CD4-positive, alpha-beta T cell (primary cell): ENCODE results near the gene VASH2. TPM values are rescaled to one million over a fixed set of nuclear protein-coding genes. Genes with fewer than 3 reads are reported as not detected.

Experiments
- ATAC-seq: fragments of 200-7000 bp; cut with Tn5 transposase; one replicate; pipeline ENCODE4 v1.10.0; 2022; ENCODE audit warnings: mild to moderate bottlenecking; ENCODE audit not compliant: poor library complexity
- CTCF ChIA-PET: fragments of 350-600 bp; sonication (Branson Sonifier 250); formaldehyde crosslinking; loops from one replicate; lab custom pipeline; 2021; ENCODE audit warnings: antibody characterized with exemption, inconsistent platforms; lab: Charles Lee
- POLR2A ChIA-PET: fragments of 350-600 bp; sonication (Branson Sonifier 250); formaldehyde crosslinking; loops from one replicate; lab custom pipeline; 2021; ENCODE audit warnings: antibody characterized with exemption, inconsistent platforms; lab: Charles Lee
- DNase-seq, 14 experiments: peaks; one replicate each; pipeline ENCODE4 v3.0.0-alpha.2; 2013 to 2020; ENCODE audit warnings: mixed read lengths in 2 of 14
- H3K27ac ChIP-seq, 2 donors: one replicate each; pipeline versions ENCODE4 v1.5.1 to v1.7.0; 2013; ENCODE audit warnings: low read length in 2 of 2, low read depth in 1 of 2, mild to moderate bottlenecking in 1 of 2
- H3K27me3 ChIP-seq, 2 experiments: 1 replicate in 1 of 2; 2 replicates in 1 of 2; pipeline versions ENCODE4 v1.6.1 to v1.7.0; 2013; ENCODE audit warnings: low read length in 2 of 2, control low read depth in 1 of 2, mild to moderate bottlenecking in 1 of 2, moderate library complexity in 1 of 2; ENCODE audit not compliant: insufficient read depth in 2 of 2, control insufficient read depth in 1 of 2
- H3K36me3 ChIP-seq: one replicate; pipeline ENCODE4 v1.6.1; 2013; ENCODE audit warnings: low read length, control low read depth; ENCODE audit not compliant: insufficient read depth
- H3K4me1 ChIP-seq: one replicate; pipeline ENCODE4 v1.6.1; 2013; ENCODE audit warnings: low read length, control low read depth; ENCODE audit not compliant: insufficient read depth
- H3K4me3 ChIP-seq: one replicate; pipeline ENCODE4 v1.5.1; 2013; ENCODE audit warnings: mild to moderate bottlenecking, low read length, moderate library complexity
- H3K9me3 ChIP-seq, 2 experiments: 1 replicate in 1 of 2; 2 replicates in 1 of 2; pipeline versions ENCODE4 v1.6.1 to v1.7.0; 2013; ENCODE audit warnings: low read length in 2 of 2, mild to moderate bottlenecking in 2 of 2, control low read depth in 1 of 2, moderate library complexity in 1 of 2; ENCODE audit not compliant: control insufficient read depth in 1 of 2, insufficient read depth in 1 of 2
- H3K27ac Mint-ChIP-seq: one replicate; pipeline ENCODE4 v1.8.0; 2020; ENCODE audit warnings: mixed read lengths
- H3K27me3 Mint-ChIP-seq: one replicate; pipeline ENCODE4 v1.8.0; 2021; ENCODE audit warnings: mixed read lengths
- H3K36me3 Mint-ChIP-seq: one replicate; pipeline ENCODE4 v1.8.0; 2021; ENCODE audit warnings: low read depth, mixed read lengths
- H3K4me1 Mint-ChIP-seq: one replicate; pipeline ENCODE4 v1.8.0; 2021; ENCODE audit warnings: low read depth, mixed read lengths
- H3K4me3 Mint-ChIP-seq: one replicate; pipeline ENCODE4 v1.8.0; 2020; ENCODE audit warnings: mild to moderate bottlenecking, mixed read lengths
- H3K9me3 Mint-ChIP-seq: one replicate; pipeline ENCODE4 v1.8.0; 2020; ENCODE audit warnings: mixed read lengths
- intact Hi-C, 2 experiments: fragments of 100-400 bp; cut with DNase I in 1 of 2; cut with micrococcal nuclease in 1 of 2; formaldehyde crosslinking; loops; one replicate each; pipeline versions ENCODE4 v1.15.1 to v1.9.0; 2023 to 2025; cut with DNase I, micrococcal nuclease
- total RNA-seq, 174 experiments: library from RNA in 2 of 174; stranded (reverse) in 2 of 174; gene quantifications; one replicate each; pipeline ENCODE4 v1.2.3 and lab custom pipeline; 2021 to 2026
- TF ChIP-seq, protein P1 (sequence below): fragments of 200-600 bp; IDR thresholded peaks from one replicate; pipeline ENCODE4 v1.8.0; 2022; ENCODE audit warnings: antibody characterized with exemption, mild to moderate bottlenecking

Gene VASH2
- total RNA-seq, 2 experiments from 2014 or later = 0.11 to 0.17 TPM

DNA sequence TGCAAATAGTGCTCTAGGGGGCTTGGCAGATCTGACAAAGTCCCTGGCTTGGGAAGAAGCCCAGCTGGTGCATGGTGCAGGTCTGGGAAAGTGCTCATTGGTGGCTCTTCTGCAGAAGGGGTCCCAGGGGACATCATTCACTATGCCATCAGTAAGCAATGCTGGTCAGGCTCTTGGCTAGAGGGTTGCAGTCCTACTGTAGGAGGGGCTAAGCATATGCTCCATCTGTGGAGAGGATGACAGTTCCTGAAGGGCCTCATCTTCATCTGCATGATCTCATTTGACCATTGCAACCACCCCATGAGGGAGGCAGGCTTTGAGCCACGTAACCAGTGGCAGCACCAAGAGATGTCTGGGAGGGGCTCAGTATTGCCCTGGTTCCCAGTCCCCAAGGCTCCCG lies 31.5 kb upstream of the VASH2 start:
- no peaks in the 10 kb centered on the region for H3K9me3 Mint-ChIP-seq
- H3K36me3 Mint-ChIP-seq = no peaks in the 10 kb centered on the region
- ChIA-PET CTCF (no interaction called here), POLR2A (no interaction called here)
- ATAC-seq = no peak
- peaks cover 21% of the 10 kb centered on the region for H3K27me3 Mint-ChIP-seq
- H3K9me3 ChIP-seq = no peaks in the 10 kb centered on the region
- no peak overlapping the region for H3K4me3 Mint-ChIP-seq
- no peaks in the 10 kb centered on the region for H3K4me1 Mint-ChIP-seq
- H3K4me3 ChIP-seq = no peak overlapping the region
- no peaks in the 10 kb centered on the region for H3K36me3 ChIP-seq
- peaks cover 0 to 2% of the 10 kb centered on the region in 2 experiments for H3K27me3 ChIP-seq
- TF ChIP-seq, protein P1, sequence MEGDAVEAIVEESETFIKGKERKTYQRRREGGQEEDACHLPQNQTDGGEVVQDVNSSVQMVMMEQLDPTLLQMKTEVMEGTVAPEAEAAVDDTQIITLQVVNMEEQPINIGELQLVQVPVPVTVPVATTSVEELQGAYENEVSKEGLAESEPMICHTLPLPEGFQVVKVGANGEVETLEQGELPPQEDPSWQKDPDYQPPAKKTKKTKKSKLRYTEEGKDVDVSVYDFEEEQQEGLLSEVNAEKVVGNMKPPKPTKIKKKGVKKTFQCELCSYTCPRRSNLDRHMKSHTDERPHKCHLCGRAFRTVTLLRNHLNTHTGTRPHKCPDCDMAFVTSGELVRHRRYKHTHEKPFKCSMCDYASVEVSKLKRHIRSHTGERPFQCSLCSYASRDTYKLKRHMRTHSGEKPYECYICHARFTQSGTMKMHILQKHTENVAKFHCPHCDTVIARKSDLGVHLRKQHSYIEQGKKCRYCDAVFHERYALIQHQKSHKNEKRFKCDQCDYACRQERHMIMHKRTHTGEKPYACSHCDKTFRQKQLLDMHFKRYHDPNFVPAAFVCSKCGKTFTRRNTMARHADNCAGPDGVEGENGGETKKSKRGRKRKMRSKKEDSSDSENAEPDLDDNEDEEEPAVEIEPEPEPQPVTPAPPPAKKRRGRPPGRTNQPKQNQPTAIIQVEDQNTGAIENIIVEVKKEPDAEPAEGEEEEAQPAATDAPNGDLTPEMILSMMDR = no peak
- intact Hi-C loops = no loop called here
- H3K27ac Mint-ChIP-seq = no peak overlapping the region
- no peaks in the 10 kb centered on the region for H3K4me1 ChIP-seq
- no peak overlapping the region for H3K27ac ChIP-seq
- no peak for DNase-seq

DNA sequence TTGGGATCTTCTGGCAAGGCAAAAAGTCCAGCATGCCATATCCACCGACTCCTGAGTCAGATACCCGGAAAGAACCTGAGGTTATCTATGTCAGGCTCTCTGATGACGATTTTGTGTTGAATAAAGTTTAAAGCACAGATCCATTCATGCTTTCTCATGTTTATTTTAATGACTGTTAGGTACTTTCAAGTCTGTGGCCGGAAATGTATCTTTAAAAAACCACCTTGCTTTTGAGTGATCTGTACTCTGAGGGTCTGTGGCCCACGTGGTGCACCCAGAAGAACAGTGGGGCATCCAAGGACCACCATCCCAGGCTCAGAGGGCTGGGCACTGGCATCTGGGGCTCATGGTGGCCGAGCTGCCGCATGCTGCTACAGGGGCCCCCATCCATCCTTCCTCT lies 30.1 kb upstream of the VASH2 start:
- Histone ChIP-seq H3K9me3 (no peaks in the 10 kb centered on the region), H3K36me3 (no peaks in the 10 kb centered on the region), H3K27ac (no peak overlapping the region), H3K4me1 (no peaks in the 10 kb centered on the region), H3K4me3 (no peak overlapping the region), H3K27me3 (peaks cover 0 to 2% of the 10 kb centered on the region in 2 experiments)
- TF ChIP-seq, protein P1 = no peak
- H3K36me3 Mint-ChIP-seq = no peaks in the 10 kb centered on the region
- H3K4me1 Mint-ChIP-seq = no peaks in the 10 kb centered on the region
- DNase-seq = no peak
- no peak overlapping the region for H3K27ac Mint-ChIP-seq
- intact Hi-C loops = no loop called here
- H3K4me3 Mint-ChIP-seq = no peak overlapping the region
- ChIA-PET CTCF (no interaction called here), POLR2A (no interaction called here)
- ATAC-seq = no peak
- H3K9me3 Mint-ChIP-seq = no peaks in the 10 kb centered on the region
- H3K27me3 Mint-ChIP-seq = peaks cover 23% of the 10 kb centered on the region

DNA sequence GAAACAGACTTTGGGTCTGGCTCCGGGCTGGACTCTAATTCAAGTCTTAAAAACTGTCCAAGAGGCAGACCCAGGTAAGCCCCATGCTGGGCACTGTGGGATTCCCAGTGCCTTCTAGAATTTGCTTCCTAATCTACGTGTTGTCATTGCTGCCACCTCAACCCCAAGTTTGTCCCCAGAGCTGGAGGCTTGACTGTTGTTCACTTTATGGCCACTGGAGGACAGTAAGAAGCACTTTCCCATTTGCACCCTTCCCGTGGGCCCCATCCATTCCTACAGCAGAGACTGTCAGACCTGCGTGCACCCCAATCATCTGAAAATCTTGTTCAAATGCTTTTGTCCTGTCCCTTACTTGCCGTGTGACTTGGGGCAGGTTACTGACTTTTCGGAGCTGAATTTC lies 29.4 kb upstream of the VASH2 start:
- ChIA-PET POLR2A (no interaction called here), CTCF (no interaction called here)
- H3K27ac Mint-ChIP-seq = no peak overlapping the region

More for the DNA sequence above, 29.4 kb upstream of the VASH2 start:
- Mint-ChIP-seq H3K4me1 (no peaks in the 10 kb centered on the region), H3K9me3 (no peaks in the 10 kb centered on the region), H3K36me3 (no peaks in the 10 kb centered on the region), H3K4me3 (no peak overlapping the region), H3K27me3 (peaks cover 23% of the 10 kb centered on the region)
- H3K4me1 ChIP-seq = no peaks in the 10 kb centered on the region
- H3K27me3 ChIP-seq = peaks cover 0 to 2% of the 10 kb centered on the region in 2 experiments
- no peak overlapping the region for H3K27ac ChIP-seq
- no peaks in the 10 kb centered on the region for H3K9me3 ChIP-seq
- TF ChIP-seq, protein P1 = no peak
- ATAC-seq = no peak
- intact Hi-C loops = no loop called here
- no peaks in the 10 kb centered on the region for H3K36me3 ChIP-seq
- DNase-seq = no peak
- H3K4me3 ChIP-seq = no peak overlapping the region
